ENCODE measurements around the gene ZNF593. TPM values are rescaled to one million over a fixed set of nuclear protein-coding genes. Genes with fewer than 3 reads are reported as not detected.
A peak's percentile ranks its signal among the peaks of the same experiment; 100 is the strongest.

The ZNF593 gene
- total RNA-seq (22.4 TPM), polyA plus RNA-seq (ENCODE audit: insufficient read depth, low read depth, low replicate concordance) (93.2 TPM)
- long read RNA-seq, donor 1, transcript ZNF593-202 (3 exons, 675 nt), result major isoform, 26 of 26 reads
- long read RNA-seq, donor 1, partial matches to known transcripts, result 0 of 26 reads
- long read RNA-seq, donor 1, other reads (novel, unspliced or antisense), result 0 of 26 reads
- long read RNA-seq, donor 2, transcript ZNF593-202 (3 exons, 675 nt), result major isoform, 22 of 23 reads
- long read RNA-seq, donor 2, partial matches to known transcripts, result 0 of 23 reads
- long read RNA-seq, donor 2, other reads (novel, unspliced or antisense), result 0 of 23 reads
- long read RNA-seq, donor 3, transcript ZNF593-202 (3 exons, 675 nt), result major isoform, 30 of 31 reads
- long read RNA-seq, donor 3, partial matches to known transcripts, result 0 of 31 reads
- long read RNA-seq, donor 3, other reads (novel, unspliced or antisense), result 0 of 31 reads
- long read RNA-seq, donor 4, transcript ZNF593-202 (3 exons, 675 nt), result major isoform, 20 of 20 reads
- long read RNA-seq, donor 4, partial matches to known transcripts, result 0 of 20 reads
- long read RNA-seq, donor 4, other reads (novel, unspliced or antisense), result 0 of 20 reads
- long read RNA-seq, donor 5, partial matches to known transcripts, result 0 of 3 reads
- long read RNA-seq, donor 5, other reads (novel, unspliced or antisense), result 0 of 3 reads
- long read RNA-seq, donor 6, transcript ZNF593-202 (3 exons, 675 nt), result major isoform, 45 of 46 reads
- long read RNA-seq, donor 6, partial matches to known transcripts, result 0 of 46 reads
- long read RNA-seq, donor 6, other reads (novel, unspliced or antisense), result 0 of 46 reads
- long read RNA-seq, donor 7, transcript ZNF593-202 (3 exons, 675 nt), result major isoform, 13 of 15 reads
- long read RNA-seq, donor 7, partial matches to known transcripts, result 0 of 15 reads
- long read RNA-seq, donor 7, other reads (novel, unspliced or antisense), result 2 of 15 reads
- long read RNA-seq, donor 8, transcript ZNF593-202 (3 exons, 675 nt), result major isoform, 26 of 26 reads
- long read RNA-seq, donor 8, partial matches to known transcripts, result 0 of 26 reads
- long read RNA-seq, donor 8, other reads (novel, unspliced or antisense), result 0 of 26 reads
- long read RNA-seq, donor 9, transcript ZNF593-202 (3 exons, 675 nt), result major isoform, 15 of 23 reads
- long read RNA-seq, donor 9, partial matches to known transcripts, result 8 of 23 reads
- long read RNA-seq, donor 9, other reads (novel, unspliced or antisense), result 0 of 23 reads
- long read RNA-seq, donor 10, transcript ZNF593-202 (3 exons, 675 nt), result major isoform, 28 of 29 reads
- long read RNA-seq, donor 10, partial matches to known transcripts, result 0 of 29 reads
- long read RNA-seq, donor 10, other reads (novel, unspliced or antisense), result 0 of 29 reads

DNA sequence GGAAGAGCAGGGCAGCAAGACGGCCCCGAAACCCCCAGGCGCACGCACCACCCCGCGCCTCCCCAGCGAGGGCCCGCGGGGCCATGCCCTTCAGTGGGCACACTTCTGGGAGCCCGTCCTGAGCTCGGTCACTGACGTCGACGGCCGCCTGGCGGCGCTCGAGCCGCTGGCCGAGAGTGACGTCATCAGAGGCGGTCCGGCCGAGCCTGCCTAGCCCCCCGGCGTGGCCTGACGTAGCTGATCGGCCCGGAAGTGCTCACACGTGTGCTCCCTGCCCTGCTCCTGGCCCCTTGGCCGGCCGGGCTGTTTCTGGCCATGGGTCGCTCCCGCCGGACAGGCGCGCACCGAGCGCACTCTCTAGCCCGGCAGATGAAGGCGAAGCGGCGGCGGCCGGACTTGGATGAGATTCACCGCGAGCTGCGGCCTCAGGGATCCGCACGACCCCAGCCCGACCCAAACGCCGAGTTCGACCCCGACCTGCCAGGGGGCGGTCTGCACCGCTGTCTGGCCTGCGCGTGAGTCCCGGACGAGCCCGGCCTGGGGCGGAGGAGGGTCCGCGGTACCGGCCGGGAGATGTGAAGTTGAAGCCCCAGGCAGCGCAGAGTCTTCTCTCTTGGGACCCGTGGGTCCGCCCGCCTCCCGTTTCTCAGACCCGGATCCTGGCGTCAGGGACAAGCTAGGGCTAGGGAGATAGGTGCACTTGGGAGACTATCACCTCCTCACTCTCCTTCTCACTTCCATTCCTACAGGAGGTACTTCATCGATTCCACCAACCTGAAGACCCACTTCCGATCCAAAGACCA is at the start of gene ZNF593:
ZNF593 (plus strand) TSS at position 240 of the 803 bp plus-strand sequence; CDS start at position 316, 76 bp downstream.
- peak; percentile 38 for FAIRE-seq

GRCh38 chr1:26121854-26122773 is 47.6 kb upstream of the ZNF593 start:
- no peak for FAIRE-seq
- H3K4me1 ChIP-seq (ENCODE audit: control insufficient read depth in 2 of 3, insufficient read depth in 2 of 3, low read depth in 1 of 3, low read length in 3 of 3), result peaks cover 0 to 10% (median under 1%) of the 10 kb centered on the region in 3 donors

More for the DNA sequence above, at the start of gene ZNF593:
- H3K9ac ChIP-seq (ENCODE audit: low read length in 3 of 3), result peak within 1 kb of the TSS; percentile 68 to 91 (median 70)
- intact Hi-C loops (cut with DNase I), result no loop called here
- peak within 1 kb of the TSS; percentile 33 to 67 for H3K27ac ChIP-seq (ENCODE audit: low read depth in 2 of 2, low read length in 2 of 2)
- peak; percentile 92 to 98 (median 96) for DNase-seq
- H3K4me1 ChIP-seq (ENCODE audit: control insufficient read depth in 2 of 3, insufficient read depth in 2 of 3, low read depth in 1 of 3, low read length in 3 of 3), result peaks cover 0 to 6% (median 5%) of the 10 kb centered on the region in 3 donors
- peak within 1 kb of the TSS; percentile 81 to 95 (median 83) for H3K4me3 ChIP-seq (ENCODE audit: low read length in 3 of 3)
- peak; percentile 96 for TF ChIP-seq CTCF (IDR thresholded peaks at IDR 0.05; ENCODE audit: borderline replicate concordance, extremely low read depth, insufficient read depth)
- peaks cover 0 to 3% (median 0%) of the 10 kb centered on the region in 3 donors for H3K36me3 ChIP-seq (ENCODE audit: control insufficient read depth in 2 of 3, insufficient read depth in 3 of 3, low read length in 3 of 3)
- no peaks in the 10 kb centered on the region for H3K27me3 ChIP-seq (ENCODE audit: control insufficient read depth, insufficient read depth, low read length)
- no peaks in the 10 kb centered on the region for H3K9me3 ChIP-seq (ENCODE audit: control insufficient read depth in 2 of 3, insufficient read depth in 1 of 3, low read length in 3 of 3)

More at GRCh38 chr1:26121854-26122773, 47.6 kb upstream of the ZNF593 start:
- Histone ChIP-seq H3K9me3 (ENCODE audit: control insufficient read depth in 2 of 3, insufficient read depth in 1 of 3, low read length in 3 of 3) (no peaks in the 10 kb centered on the region), H3K9ac (ENCODE audit: low read length in 3 of 3) (no peak overlapping the region), H3K36me3 (ENCODE audit: control insufficient read depth in 2 of 3, insufficient read depth in 3 of 3, low read length in 3 of 3) (peaks cover 0 to 5% (median 2%) of the 10 kb centered on the region in 3 donors), H3K4me3 (ENCODE audit: low read length in 3 of 3) (no peak overlapping the region), H3K27ac (ENCODE audit: low read depth in 2 of 2, low read length in 2 of 2) (no peak overlapping the region), H3K27me3 (ENCODE audit: control insufficient read depth, insufficient read depth, low read length) (no peaks in the 10 kb centered on the region)
- DNase-seq, result no peak
- intact Hi-C loops (cut with DNase I), result no loop called here
- no peak for TF ChIP-seq CTCF (IDR thresholded peaks at IDR 0.05; ENCODE audit: borderline replicate concordance, extremely low read depth, insufficient read depth)

All from kidney (tissue), 22 donors.